Fibroblast of skin of scalp (primary cell): ENCODE results near the gene SKP2.

Source experiments
- DNase-seq: peaks from one replicate; pipeline ENCODE4 v3.0.0-alpha.2; 2013

SKP2 gene

DNA sequence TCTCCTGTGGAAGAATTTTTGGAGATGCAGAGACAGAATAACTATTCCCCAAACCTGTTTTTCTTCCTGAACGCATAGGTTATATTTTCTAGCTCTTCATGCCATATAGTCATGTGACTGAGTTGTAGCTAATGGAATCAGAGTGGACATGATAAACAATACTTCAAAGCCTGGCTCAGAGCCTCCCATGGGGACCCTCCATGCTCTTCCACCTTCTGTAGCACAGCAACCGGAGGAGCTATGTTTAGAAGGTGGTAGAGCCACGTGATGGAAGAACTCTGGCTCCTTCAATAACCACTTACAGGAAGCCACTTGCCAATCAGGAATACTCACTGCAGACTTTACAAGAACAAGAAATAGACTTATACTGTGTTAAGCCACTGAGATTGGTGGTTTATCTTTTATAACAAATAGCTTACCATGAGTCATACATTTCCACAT is 50.6 kb downstream of the SKP2 start:
- peak; percentile 28 for DNase-seq

DNA sequence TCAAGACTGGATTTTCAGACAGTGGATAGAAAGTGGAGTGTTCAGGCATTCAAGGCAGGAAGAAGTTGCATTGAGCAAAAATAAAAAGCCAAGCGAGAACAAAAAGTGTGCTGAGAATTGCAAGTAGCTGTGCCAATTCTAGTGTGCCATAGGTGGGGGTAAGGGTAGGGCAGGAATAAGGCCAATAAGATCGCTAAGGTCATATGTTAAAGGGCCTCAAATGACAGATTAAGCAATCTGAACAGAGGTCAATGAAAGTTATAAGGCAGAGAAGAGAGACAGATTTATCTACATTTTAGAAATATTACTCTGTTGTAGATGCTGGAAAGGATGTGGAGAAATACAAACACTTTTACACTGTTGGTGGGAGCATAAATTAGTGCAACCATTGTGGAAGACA is 53.4 kb downstream of the SKP2 start:
- DNase-seq = no peak

DNA sequence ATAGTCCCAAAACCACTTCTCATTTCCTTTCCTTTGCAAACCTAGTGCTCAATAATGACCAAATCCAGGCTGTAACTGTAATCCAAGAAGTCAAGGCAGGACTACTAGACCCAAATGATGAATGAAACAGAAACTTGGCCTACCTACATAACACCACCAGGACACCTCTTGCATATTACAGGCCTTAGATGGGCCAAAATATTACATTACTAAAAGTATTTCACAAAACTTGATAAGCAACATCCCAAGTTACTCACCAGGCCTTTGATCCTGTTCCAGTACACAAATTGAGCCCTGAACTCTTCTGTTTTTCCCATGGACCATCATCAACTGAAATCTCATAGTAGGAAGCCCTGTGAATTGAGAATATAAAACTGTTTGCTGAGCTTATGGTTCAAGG is 55.0 kb downstream of the SKP2 start:
- no peak for DNase-seq

DNA sequence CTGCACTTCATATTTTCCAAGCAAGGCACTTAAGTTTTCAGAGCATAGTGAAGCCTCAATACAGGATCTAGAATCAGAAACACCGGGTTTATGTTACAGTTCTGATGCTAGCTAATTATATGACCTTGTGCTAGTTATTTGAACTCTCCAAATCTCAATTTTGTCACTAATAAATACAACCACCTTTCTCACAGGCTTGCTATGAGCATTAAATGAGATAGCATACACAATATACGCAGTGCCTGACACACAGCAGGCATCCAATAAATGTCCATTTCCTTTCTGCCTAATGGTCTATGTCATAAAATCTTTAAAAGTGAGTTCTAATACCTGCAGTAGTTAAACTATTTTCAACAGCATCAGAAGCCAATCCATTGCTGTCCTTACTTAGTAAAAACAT is 56.9 kb downstream of the SKP2 start:
- no peak for DNase-seq

DNA sequence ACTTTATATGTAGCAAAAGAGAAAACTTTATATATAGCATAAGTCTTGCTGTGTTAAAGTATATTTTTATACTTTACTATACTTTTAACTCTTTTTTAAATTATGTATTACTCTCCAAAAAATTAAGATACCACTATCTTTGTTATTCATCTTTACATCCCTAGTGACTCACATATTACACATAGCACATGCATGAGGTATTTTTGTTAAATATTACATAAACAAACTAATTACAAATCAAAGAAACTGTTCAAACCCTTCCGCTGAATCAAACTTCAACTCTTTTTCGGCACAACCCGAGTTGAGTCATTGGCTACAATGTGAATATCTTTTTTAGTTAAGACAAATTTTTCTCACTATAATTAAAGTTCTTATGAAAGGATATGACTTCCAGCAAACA is 57.8 kb downstream of the SKP2 start:
- peak; percentile 13 for DNase-seq

DNA sequence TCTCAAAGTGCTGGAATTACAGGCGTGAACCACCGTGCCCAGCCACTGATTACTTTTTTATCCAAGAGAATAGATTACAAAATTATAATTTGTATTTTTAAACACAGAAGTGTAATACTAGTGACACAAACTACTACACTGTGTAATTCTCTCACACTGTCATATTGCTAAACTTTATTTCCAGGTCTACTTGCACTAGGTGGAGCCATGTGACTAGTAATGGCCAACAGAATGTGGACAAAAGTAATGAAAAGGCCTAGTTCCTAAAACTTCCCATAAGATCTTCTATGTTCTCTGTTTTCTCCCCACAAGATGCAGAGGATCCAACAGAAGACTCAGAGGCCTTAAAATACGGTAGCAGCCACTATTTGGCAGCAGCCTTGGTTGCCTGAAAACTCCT is 62.5 kb downstream of the SKP2 start:
- DNase-seq = peak; percentile 4

DNA sequence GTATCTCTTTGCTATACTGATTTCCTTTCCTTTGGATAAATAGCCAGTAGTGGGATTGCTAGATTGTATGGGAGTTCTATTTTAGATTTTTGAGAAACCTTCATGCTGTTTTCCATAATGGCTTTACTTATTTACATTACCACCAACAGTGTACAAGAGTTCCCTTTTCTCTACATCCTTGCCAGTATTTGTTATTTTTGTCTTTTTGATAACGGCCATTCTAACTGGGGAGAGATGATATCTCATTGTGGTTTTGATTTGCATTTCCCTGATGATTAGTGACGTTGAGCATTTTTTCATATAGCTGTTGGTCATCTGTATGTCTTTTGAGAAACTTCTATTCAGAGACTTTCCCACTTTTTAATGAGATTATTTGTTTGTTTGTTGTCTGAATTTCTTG is 64.0 kb downstream of the SKP2 start:
- no peak for DNase-seq

DNA sequence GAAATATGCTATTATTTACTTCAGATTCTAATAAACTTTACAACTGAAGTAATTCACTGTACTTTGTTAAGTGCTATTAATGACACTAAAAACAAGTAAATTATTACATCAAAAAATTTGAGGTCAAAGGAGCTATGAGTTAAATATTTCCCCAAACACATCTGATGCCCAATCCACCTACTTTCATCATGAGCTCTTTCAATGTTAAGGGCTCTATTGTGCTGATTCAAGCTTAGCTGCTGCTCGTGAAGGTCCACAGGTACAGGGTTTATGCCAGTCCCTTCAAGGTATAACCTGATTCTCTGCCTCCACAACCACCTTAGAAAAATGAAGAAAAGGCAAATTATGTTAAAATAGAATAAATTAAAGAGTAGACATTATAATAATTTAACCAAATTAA is 65.7 kb downstream of the SKP2 start:
- DNase-seq = no peak

DNA sequence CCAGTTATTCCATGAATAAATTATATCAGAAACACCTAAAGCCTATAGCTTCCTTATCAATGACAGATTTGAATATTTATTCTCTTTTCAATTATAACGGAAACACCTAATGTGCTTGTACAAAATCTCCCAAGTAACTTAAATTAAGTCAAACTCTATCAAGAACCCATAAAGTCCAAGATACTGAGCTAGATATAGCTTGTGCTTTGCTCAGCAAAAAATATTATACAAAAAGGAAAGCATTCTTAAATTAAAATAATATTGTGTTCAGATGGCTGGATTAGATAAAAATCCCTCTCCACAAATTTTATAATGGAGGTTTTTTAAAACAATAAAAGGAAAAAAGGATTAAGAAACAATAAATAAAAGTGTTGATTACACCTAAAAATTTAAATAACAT is 66.1 kb downstream of the SKP2 start:
- no peak for DNase-seq

DNA sequence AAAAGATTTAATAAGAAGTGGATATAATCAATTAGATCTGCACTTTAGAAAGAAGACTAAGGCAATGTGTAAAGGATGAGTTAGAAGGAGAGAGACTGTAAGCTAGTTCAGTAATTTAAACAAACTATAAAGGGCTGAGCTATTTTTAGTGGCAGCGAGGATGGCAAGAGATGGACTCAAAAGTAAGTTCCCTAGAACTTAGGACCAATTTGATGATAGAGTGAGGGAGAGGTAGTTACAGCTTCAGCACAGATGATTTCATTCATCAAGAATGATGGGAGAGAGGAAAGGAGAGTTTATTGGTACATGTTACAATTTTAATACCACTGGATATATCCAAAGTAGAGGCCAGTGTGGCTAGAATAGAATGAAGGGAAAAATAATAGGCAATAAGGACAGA is 70.7 kb downstream of the SKP2 start:
- no peak for DNase-seq

DNA sequence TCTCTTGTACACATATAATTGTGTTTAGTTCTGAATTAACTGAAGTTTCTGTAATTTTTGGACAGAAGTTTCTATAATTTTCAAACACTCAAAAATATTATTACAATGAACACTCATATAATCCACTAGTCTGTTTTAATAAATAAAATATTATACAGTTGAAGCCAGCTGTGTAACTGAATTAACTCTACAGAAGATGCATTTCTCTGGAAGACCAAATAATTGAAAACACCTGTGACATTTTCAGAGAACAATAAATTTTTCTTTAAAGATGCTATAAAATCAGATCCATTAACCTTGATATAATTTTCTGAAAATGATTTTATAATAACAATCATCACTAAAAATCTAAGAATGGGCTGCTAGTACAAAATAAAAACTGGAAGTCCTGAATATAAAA is 75.1 kb downstream of the SKP2 start:
- no peak for DNase-seq

DNA sequence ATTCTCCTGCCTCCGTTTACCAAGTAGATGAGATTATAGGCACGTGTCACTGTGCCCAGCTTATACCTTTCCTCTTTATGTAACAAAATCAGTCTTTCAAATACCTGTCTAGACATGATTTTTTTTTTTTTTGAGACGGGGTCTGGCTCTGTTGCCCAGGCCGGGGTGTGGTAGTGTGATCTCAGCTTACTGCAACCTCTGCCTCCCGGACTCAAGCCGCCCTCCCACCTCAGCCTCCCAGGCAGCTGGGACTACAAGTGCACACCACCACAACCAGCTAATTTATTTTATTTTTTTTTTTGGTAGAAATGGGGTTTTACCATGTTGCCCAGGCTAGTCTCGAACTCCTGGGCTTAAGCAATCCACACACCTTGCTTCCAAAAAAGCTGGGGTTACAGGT is 76.6 kb downstream of the SKP2 start:
- no peak for DNase-seq

DNA sequence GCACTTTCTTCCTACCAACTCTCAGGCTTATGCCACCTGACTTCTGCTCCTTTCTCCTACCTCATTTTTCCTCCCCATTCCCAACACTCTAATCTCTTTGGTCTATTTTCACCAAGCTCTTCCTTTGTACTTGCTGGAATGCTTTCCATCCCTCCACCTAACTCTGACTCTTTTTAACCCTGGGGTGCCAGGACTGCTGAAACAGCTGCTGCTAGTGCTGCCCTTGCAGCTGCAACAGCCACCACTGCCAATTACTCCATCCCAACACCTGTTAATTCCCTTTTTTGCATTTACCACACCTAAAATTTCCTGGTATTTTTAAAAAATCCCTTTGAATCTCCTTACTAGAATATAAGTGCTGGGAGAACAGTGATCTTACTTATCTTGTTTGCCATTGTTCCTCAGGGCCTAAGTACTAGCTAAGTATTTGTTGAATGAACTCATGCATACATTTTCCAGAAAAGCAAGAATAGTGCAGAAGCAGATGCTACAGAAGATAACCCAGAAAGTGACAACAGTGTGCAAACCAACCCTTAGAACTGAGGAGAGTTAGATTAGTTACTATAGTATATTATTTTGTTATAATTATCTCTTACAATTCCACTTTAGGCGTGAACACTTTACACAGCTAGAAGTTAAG is 78.4 kb downstream of the SKP2 start:
- DNase-seq = no peak

DNA sequence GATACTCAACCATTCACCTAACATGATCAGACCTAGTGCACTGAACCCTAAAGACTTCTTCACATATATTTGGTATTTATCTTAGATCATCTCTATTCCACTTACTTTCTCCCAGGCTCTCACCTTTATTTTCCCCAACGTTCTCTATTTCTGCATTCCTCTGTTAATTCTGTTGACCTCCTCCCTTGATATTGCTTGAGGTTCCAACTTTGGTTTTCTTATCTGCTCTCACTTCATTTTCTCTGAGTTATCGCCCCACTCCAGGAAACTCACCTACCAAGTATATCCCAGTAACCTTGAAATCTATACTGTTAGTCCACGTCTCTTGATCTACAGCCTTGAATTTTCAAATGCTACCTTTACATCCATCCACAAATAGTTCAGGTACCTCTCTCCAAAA is 80.6 kb downstream of the SKP2 start:
- DNase-seq = no peak
